ENCODE results near the gene SLC25A24.
"Not testable (repeated sequence)": the region's sequence is repeated elsewhere in the genome, so short reads cannot be mapped to it uniquely, and the experiment has no call there.

SLC25A24 gene

DNA sequence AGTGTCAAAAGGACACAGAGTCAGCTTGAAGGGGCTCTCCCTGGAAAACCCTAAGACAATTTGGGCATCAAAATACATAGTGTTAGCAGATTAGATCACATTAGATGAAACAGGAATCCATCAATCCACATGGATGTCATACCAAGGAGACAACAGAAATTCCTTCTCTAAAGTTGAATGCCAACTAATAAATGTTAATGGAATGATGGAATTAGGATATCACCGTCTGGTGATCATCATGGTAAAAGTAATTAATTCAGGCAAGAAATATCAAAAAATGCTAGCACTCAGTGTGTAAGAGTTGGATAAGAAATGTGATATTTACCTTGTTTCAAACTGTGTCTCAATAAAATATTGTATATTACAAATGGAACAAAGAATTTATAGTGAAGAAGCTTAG is 10.9 kb upstream of the SLC25A24 start:
- no peak overlapping the region for H3K27ac ChIP-seq (replicated peaks)
- DNase-seq (ENCODE audit: low read depth in 1 of 2, low spot score in 1 of 2): no peak
- H3K4me3 ChIP-seq (replicated peaks; ENCODE audit: insufficient read depth, low read length): no peak overlapping the region
- TF ChIP-seq SPI1 (IDR thresholded peaks at IDR 0.05; ENCODE audit: borderline replicate concordance, low read depth) (no peak), POLR2AphosphoS5 (IDR thresholded peaks at IDR 0.05; ENCODE audit: low read depth) (no peak), GABPA (IDR thresholded peaks at IDR 0.05; ENCODE audit: low read depth) (no peak)
- TF ChIP-seq, protein P1, sequence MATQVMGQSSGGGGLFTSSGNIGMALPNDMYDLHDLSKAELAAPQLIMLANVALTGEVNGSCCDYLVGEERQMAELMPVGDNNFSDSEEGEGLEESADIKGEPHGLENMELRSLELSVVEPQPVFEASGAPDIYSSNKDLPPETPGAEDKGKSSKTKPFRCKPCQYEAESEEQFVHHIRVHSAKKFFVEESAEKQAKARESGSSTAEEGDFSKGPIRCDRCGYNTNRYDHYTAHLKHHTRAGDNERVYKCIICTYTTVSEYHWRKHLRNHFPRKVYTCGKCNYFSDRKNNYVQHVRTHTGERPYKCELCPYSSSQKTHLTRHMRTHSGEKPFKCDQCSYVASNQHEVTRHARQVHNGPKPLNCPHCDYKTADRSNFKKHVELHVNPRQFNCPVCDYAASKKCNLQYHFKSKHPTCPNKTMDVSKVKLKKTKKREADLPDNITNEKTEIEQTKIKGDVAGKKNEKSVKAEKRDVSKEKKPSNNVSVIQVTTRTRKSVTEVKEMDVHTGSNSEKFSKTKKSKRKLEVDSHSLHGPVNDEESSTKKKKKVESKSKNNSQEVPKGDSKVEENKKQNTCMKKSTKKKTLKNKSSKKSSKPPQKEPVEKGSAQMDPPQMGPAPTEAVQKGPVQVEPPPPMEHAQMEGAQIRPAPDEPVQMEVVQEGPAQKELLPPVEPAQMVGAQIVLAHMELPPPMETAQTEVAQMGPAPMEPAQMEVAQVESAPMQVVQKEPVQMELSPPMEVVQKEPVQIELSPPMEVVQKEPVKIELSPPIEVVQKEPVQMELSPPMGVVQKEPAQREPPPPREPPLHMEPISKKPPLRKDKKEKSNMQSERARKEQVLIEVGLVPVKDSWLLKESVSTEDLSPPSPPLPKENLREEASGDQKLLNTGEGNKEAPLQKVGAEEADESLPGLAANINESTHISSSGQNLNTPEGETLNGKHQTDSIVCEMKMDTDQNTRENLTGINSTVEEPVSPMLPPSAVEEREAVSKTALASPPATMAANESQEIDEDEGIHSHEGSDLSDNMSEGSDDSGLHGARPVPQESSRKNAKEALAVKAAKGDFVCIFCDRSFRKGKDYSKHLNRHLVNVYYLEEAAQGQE (IDR thresholded peaks at IDR 0.05; ENCODE audit: insufficient replicate concordance, low read depth): no peak
- TF ChIP-seq, protein P2, sequence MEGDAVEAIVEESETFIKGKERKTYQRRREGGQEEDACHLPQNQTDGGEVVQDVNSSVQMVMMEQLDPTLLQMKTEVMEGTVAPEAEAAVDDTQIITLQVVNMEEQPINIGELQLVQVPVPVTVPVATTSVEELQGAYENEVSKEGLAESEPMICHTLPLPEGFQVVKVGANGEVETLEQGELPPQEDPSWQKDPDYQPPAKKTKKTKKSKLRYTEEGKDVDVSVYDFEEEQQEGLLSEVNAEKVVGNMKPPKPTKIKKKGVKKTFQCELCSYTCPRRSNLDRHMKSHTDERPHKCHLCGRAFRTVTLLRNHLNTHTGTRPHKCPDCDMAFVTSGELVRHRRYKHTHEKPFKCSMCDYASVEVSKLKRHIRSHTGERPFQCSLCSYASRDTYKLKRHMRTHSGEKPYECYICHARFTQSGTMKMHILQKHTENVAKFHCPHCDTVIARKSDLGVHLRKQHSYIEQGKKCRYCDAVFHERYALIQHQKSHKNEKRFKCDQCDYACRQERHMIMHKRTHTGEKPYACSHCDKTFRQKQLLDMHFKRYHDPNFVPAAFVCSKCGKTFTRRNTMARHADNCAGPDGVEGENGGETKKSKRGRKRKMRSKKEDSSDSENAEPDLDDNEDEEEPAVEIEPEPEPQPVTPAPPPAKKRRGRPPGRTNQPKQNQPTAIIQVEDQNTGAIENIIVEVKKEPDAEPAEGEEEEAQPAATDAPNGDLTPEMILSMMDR (IDR thresholded peaks at IDR 0.05; ENCODE audit: insufficient read depth, low read length): no peak
- H3K27me3 ChIP-seq (ENCODE audit: insufficient read depth, poor library complexity, severe bottlenecking): no peaks in the 10 kb centered on the region

GRCh38 chr1:108209456-108210108 is 9.4 kb upstream of the SLC25A24 start:
- H3K27me3 ChIP-seq (ENCODE audit: insufficient read depth, poor library complexity, severe bottlenecking): no peaks in the 10 kb centered on the region
- no peak overlapping the region for H3K4me3 ChIP-seq (replicated peaks; ENCODE audit: insufficient read depth, low read length)
- H3K27ac ChIP-seq (replicated peaks): no peak overlapping the region
- TF ChIP-seq POLR2AphosphoS5 (IDR thresholded peaks at IDR 0.05; ENCODE audit: low read depth) (no peak), GABPA (IDR thresholded peaks at IDR 0.05; ENCODE audit: low read depth) (no peak), SPI1 (IDR thresholded peaks at IDR 0.05; ENCODE audit: borderline replicate concordance, low read depth) (no peak)
- TF ChIP-seq, protein P1 (IDR thresholded peaks at IDR 0.05; ENCODE audit: insufficient replicate concordance, low read depth): no peak
- TF ChIP-seq, protein P2 (IDR thresholded peaks at IDR 0.05; ENCODE audit: insufficient read depth, low read length): no peak
- DNase-seq (ENCODE audit: low read depth in 1 of 2, low spot score in 1 of 2): no peak

GRCh38 chr1:108208724-108209446 is 8.7 kb upstream of the SLC25A24 start:
- no peak overlapping the region for H3K27ac ChIP-seq (replicated peaks)
- TF ChIP-seq, protein P2 (IDR thresholded peaks at IDR 0.05; ENCODE audit: insufficient read depth, low read length): no peak
- TF ChIP-seq GABPA (IDR thresholded peaks at IDR 0.05; ENCODE audit: low read depth) (no peak), POLR2AphosphoS5 (IDR thresholded peaks at IDR 0.05; ENCODE audit: low read depth) (no peak), SPI1 (IDR thresholded peaks at IDR 0.05; ENCODE audit: borderline replicate concordance, low read depth) (no peak)
- TF ChIP-seq, protein P1 (IDR thresholded peaks at IDR 0.05; ENCODE audit: insufficient replicate concordance, low read depth): no peak
- H3K27me3 ChIP-seq (ENCODE audit: insufficient read depth, poor library complexity, severe bottlenecking): no peaks in the 10 kb centered on the region
- no peak for DNase-seq (ENCODE audit: low read depth in 1 of 2, low spot score in 1 of 2)
- no peak overlapping the region for H3K4me3 ChIP-seq (replicated peaks; ENCODE audit: insufficient read depth, low read length)

DNA sequence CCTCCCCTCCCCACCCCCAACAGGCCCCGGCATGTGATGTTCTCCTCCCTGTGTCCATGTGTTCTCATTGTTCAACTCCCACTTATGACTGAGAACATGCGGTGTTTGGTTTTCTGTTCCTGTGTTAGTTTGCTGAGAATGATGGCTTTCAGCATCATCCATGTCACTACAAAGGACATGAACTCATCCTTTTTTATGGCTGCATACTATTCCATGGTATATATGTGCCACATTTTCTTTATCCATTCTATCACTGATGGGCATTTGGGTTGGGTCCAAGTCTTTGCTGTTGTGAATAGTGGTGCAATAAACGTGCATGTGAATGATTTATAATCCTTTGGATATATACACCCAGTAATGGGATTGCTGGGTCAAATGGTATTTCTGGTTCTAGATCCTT is 3.4 kb upstream of the SLC25A24 start:
- H3K4me3 ChIP-seq (replicated peaks; ENCODE audit: insufficient read depth, low read length); H3K27me3 ChIP-seq (ENCODE audit: insufficient read depth, poor library complexity, severe bottlenecking); H3K27ac ChIP-seq (replicated peaks); DNase-seq (ENCODE audit: low read depth in 1 of 2, low spot score in 1 of 2): not testable (repeated sequence)

All from HL-60 (cell line).